ENCODE results near the gene PRIMPOL. TPM values are rescaled to one million over a fixed set of nuclear protein-coding genes. Genes with fewer than 3 reads are reported as not detected.

The PRIMPOL gene
- total RNA-seq, 1 donor from 2014 or later: 12.5 TPM

DNA sequence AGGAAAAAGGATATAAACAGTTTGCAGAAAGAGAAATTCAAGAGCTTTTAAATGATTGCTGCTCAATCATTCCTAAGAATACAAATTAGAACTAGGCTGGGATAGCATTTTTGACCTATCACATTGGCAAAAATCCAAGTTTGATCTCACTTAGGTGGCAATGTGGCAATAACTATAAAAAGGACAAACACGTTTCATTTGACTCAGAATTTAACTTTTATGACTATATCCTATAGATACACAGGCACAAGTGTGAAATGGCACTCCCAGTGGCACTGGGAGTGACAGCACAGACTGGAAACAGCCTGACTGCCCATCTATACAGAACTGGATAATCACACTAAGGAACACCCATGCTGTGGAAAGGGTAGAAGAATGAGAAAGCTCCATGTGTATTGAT is 73.3 kb downstream of the PRIMPOL start:
- Histone ChIP-seq H3K27me3 (no peaks in the 10 kb centered on the region), H3K27ac (no peak overlapping the region), H3K36me3 (no peaks in the 10 kb centered on the region), H3K4me3 (no peak overlapping the region), H3K4me1 (no peaks in the 10 kb centered on the region), H3K9me3 (peaks cover 0 to 12% of the 10 kb centered on the region in 2 donors)
- intact Hi-C loops (cut with DNase I): no loop called here
- DNase-seq (ENCODE audit: low spot score in 2 of 2): no peak
- TF ChIP-seq, protein P1, sequence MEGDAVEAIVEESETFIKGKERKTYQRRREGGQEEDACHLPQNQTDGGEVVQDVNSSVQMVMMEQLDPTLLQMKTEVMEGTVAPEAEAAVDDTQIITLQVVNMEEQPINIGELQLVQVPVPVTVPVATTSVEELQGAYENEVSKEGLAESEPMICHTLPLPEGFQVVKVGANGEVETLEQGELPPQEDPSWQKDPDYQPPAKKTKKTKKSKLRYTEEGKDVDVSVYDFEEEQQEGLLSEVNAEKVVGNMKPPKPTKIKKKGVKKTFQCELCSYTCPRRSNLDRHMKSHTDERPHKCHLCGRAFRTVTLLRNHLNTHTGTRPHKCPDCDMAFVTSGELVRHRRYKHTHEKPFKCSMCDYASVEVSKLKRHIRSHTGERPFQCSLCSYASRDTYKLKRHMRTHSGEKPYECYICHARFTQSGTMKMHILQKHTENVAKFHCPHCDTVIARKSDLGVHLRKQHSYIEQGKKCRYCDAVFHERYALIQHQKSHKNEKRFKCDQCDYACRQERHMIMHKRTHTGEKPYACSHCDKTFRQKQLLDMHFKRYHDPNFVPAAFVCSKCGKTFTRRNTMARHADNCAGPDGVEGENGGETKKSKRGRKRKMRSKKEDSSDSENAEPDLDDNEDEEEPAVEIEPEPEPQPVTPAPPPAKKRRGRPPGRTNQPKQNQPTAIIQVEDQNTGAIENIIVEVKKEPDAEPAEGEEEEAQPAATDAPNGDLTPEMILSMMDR (IDR thresholded peaks at IDR 0.05): no peak

GRCh38 chr4:184727430-184727829 is 77.9 kb downstream of the PRIMPOL start:
- H3K27ac ChIP-seq: no peak overlapping the region
- intact Hi-C loops (cut with DNase I): no loop called here
- TF ChIP-seq, protein P1 (IDR thresholded peaks at IDR 0.05): no peak
- no peaks in the 10 kb centered on the region for H3K4me1 ChIP-seq
- no peaks in the 10 kb centered on the region for H3K9me3 ChIP-seq
- no peaks in the 10 kb centered on the region for H3K27me3 ChIP-seq
- DNase-seq (ENCODE audit: low spot score in 2 of 2): no peak
- no peak overlapping the region for H3K4me3 ChIP-seq
- H3K36me3 ChIP-seq: no peaks in the 10 kb centered on the region

- intact Hi-C loops (cut with DNase I): no loop called here
- Histone ChIP-seq H3K27ac (no peak overlapping the region), H3K4me1 (peaks cover 0 to 8% of the 10 kb centered on the region in 2 donors), H3K36me3 (no peaks in the 10 kb centered on the region), H3K9me3 (no peaks in the 10 kb centered on the region), H3K27me3 (no peaks in the 10 kb centered on the region), H3K4me3 (no peak overlapping the region)
- no peak for DNase-seq (ENCODE audit: low spot score in 2 of 2)
- TF ChIP-seq, protein P1 (IDR thresholded peaks at IDR 0.05): no peak
These were observed 79.3 kb downstream of the PRIMPOL start for GRCh38 chr4:184728858-184729257.

GRCh38 chr4:184729946-184730345 is 80.4 kb downstream of the PRIMPOL start:
- TF ChIP-seq, protein P1 (IDR thresholded peaks at IDR 0.05): no peak
- no peak overlapping the region for H3K27ac ChIP-seq
- intact Hi-C loops (cut with DNase I): loop anchor here (5.0 kb wide), 3 partner anchors 83 to 193 kb away; partner anchors contain the start of genes ACSL1, CASP3 and PRIMPOL
- H3K4me3 ChIP-seq: no peak overlapping the region
- no peaks in the 10 kb centered on the region for H3K27me3 ChIP-seq
- peaks cover 0 to 8% of the 10 kb centered on the region in 2 donors for H3K4me1 ChIP-seq
- H3K36me3 ChIP-seq: no peaks in the 10 kb centered on the region
- no peaks in the 10 kb centered on the region for H3K9me3 ChIP-seq
- DNase-seq (ENCODE audit: low spot score in 2 of 2): no peak

DNA sequence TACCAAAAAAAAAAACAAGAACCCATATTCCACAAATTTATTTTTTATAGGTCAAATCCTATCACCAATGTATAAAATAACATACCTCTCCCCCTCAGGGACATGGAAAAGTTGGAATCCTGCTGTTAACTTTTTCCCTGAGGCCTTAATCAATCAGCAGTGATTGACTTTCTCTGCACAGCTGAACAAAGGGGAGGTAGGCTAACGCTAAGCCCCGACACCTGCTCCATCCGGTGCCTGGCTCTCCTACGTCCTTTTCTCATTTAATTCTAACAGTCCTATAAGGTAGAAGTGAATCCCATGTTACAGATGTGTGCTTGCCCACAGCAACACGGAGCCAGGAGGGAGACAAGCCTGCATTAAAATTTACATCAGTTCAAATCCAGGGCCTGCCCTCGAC is 81.5 kb downstream of the PRIMPOL start:
- peaks cover 0 to 8% of the 10 kb centered on the region in 2 donors for H3K4me1 ChIP-seq
- H3K9me3 ChIP-seq: no peaks in the 10 kb centered on the region
- intact Hi-C loops (cut with DNase I): loop anchor here (5.0 kb wide), 3 partner anchors 84 to 194 kb away; partner anchors contain the start of genes ACSL1, CASP3 and PRIMPOL
- TF ChIP-seq, protein P1 (IDR thresholded peaks at IDR 0.05): no peak
- H3K4me3 ChIP-seq: no peak overlapping the region
- no peak for DNase-seq (ENCODE audit: low spot score in 2 of 2)
- H3K27ac ChIP-seq: no peak overlapping the region
- no peaks in the 10 kb centered on the region for H3K27me3 ChIP-seq
- no peaks in the 10 kb centered on the region for H3K36me3 ChIP-seq

- peaks cover 0 to 8% of the 10 kb centered on the region in 2 donors for H3K4me1 ChIP-seq
- TF ChIP-seq, protein P1 (IDR thresholded peaks at IDR 0.05): no peak
- intact Hi-C loops (cut with DNase I): loop anchor here (5.0 kb wide), 3 partner anchors 85 to 195 kb away; partner anchors contain the start of genes ACSL1, CASP3 and PRIMPOL
These were observed 82.6 kb downstream of the PRIMPOL start for GRCh38 chr4:184732126-184732525.

More at GRCh38 chr4:184732126-184732525, 82.6 kb downstream of the PRIMPOL start:
- Histone ChIP-seq H3K9me3 (no peaks in the 10 kb centered on the region), H3K27ac (no peak overlapping the region), H3K36me3 (no peaks in the 10 kb centered on the region), H3K27me3 (no peaks in the 10 kb centered on the region), H3K4me3 (no peak overlapping the region)
- no peak for DNase-seq (ENCODE audit: low spot score in 2 of 2)

Data from ascending aorta (tissue), 2 donors.